Gastrocnemius medialis (tissue), 4 donors: ENCODE results near the gene PAPSS1.

Source experiments
- CTCF ChIP-seq, 5 experiments: fragments of 450-650 bp in 3 of 5; fragments of 200-600 bp in 2 of 5; sonication (generic) in 2 of 5; IDR thresholded peaks in 4 of 5; conservative IDR thresholded peaks in 1 of 5; 1 replicate in 4 of 5; 2 replicates in 1 of 5; pipeline ENCODE4 v1.5.1; 2016 to 2019; ENCODE audit warnings: antibody characterized with exemption in 5 of 5, mild to moderate bottlenecking in 3 of 5, moderate library complexity in 3 of 5
- POLR2A ChIP-seq, 2 donors: fragments of 450-650 bp; IDR thresholded peaks; one replicate each; pipeline ENCODE4 v1.6.1; 2017; ENCODE audit warnings: antibody characterized with exemption in 2 of 2, mild to moderate bottlenecking in 2 of 2, moderate library complexity in 2 of 2

- TF ChIP-seq CTCF (IDR thresholded peaks at IDR 0.05 in 4 of 5, conservative IDR thresholded peaks at IDR 0.05 in 1 of 5) (no peak), POLR2A (IDR thresholded peaks at IDR 0.05) (no peak)
Measured at GRCh38 chr4:107693132-107693531, 26.9 kb downstream of the PAPSS1 start.
